ENCODE results near the gene AMMECR1.

The AMMECR1 gene

DNA sequence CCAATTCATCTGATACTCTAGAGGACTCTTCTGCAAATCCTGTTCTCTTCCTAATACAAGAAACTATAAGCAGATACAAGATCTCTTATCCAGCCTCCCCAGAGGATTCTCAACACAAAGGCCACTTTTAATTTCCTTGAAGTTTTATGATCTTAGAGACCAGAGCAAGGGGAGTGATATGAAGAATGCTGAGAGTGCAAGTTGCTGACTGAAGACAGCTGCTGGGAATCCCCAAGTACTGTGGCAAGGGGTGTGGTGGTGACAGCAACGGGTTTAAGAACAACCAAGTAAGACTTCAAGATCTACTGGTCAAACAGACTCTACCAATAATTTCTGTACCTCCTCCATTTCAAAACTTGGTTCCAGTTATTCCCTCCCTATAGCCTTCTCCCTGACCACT lies 7.0 kb downstream of the AMMECR1 start:
- no peak for DNase-seq

GRCh38 chrX:110310000-110310790 lies 7.7 kb downstream of the AMMECR1 start:
- DNase-seq, result no peak

DNA sequence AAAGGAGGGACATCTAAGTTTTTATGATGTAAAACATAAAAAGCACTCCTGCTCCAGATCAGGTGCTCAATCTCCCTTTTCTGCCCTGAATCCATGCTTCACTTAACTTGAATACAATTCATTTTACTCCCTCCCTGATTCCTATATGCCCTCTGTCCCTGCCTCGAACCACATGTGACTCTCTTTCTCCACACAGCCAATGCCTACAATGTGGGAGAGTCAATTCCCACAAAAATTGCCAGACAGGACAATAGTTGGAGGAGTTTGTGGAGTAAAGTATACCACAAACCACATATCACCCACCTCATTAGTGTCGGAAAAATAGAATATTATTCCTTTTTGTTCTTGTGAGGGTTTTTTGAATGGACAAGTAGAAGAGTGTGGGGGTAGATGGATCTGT lies 9.7 kb downstream of the AMMECR1 start:
- DNase-seq, result no peak

GRCh38 chrX:110304884-110305283 lies 13.0 kb downstream of the AMMECR1 start:
- no peak for DNase-seq

DNA sequence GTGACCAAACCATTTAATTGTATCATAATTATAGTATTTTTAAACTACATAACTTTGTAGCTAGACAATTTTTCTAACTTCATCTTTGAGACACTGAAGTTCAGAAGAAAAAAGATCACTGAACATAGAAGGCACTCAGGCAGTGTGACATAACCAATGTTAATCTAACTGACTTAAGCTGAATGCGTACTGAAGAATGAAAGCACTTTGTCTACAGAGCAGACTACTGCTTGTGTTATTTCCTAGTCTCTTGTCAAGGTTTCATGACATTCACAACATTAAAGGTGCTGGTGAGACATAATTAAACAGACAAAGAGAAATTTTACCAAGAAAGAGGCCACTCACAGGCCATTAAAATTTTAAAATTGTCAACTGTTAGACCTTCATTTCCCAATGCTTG lies 13.5 kb downstream of the AMMECR1 start:
- no peak for DNase-seq

DNA sequence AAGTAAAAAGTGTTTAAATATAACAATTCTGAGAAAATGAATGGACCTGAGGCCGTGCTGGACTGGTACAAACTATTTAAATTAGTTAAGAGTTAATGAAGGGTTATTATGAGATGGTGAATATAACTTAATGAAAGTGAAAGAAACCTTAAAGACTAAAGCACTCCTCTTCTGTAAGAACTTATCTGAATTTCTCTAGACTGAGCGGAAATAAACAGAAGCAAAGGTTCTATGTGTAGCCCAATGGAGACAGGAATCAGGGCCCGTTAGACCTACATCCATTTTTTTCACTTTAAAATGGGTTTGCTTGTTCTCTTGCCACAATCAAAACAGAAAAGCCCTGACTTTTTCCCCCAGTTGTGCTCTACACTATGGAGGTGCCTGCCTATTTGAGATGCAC lies 14.9 kb downstream of the AMMECR1 start:
- no peak for DNase-seq

GRCh38 chrX:110301194-110301593 lies 16.7 kb downstream of the AMMECR1 start:
- DNase-seq, result no peak

DNA sequence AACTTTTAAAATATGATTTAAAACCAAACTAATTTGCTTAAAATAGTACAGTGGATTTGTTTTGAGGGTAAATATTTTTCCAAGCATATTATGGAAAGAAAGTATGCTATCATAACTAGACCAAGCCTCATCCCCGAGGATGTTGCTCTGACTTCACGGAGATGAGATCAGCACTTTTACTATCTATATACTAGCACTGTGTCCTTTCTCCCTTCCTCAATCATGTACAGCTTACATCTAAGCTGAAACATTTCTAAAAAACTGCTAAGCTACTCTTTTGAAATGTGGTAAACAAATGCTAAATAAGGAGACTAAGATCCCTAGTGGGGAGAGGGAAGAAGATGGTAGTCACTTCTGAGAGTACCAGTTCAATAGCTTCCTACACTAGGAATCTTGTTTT lies 23.8 kb downstream of the AMMECR1 start:
- DNase-seq, result no peak

DNA sequence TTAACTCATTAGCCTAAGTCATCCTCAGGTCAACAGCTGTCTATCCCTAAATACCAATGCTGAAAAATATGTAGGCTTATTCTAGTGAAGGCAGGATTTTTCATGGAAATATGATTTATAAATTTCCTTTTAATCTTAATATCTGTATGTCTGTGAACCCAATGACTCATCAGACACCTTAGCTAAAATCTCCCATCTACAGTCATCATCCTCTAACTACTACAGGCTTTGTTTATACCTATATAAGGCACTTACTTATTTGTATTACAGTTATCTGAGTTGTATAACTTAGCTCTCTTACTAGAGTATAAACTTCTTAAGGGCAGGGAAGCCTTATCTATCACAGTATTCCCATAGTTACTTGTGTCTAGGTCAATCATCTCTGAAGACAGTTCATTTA lies 24.2 kb downstream of the AMMECR1 start:
- DNase-seq, result no peak

DNA sequence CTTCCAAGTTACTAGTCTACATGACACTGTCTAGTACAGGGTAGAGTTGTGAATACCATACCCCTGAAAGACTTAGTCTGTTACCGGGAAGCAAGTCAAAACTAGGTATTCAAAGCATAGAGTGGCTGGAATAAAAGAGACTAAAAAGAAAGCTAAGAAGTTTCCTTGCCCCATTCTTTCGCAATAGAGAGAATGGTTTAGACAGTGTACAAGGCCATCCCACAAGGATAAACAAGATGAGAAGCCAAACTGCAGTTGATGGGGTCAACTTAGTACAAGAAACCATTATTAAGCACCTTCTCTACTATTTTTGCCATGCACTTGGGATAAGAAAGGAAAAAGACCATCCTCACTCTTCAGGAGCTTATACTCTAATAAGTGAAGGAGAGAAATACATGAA lies 30.3 kb downstream of the AMMECR1 start:
- no peak for DNase-seq

- no peak for DNase-seq
These were observed 31.8 kb downstream of the AMMECR1 start for GRCh38 chrX:110286106-110286505.

DNA sequence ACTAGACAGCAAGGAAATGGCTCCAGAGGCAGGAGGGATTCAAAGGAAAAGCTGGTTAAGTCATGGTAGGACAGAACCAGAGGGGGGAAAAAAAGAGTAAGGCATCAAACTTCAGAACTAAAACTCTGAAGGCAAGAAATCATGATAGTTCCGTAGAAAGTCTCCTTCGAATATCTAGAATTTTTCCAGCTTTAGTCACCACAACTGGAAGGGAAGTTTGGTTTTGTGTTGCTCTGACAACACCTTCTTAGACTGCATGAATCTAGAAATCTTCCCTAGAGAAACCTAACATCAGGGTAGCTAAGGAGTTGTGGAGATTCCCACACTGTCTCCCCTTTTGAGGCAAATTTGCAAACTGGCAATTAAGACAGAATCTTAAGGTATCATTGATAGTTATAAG lies 33.7 kb downstream of the AMMECR1 start:
- no peak for DNase-seq

- DNase-seq, result no peak
These were observed 35.0 kb downstream of the AMMECR1 start for GRCh38 chrX:110282922-110283321.

- no peak for DNase-seq
These were observed 36.5 kb downstream of the AMMECR1 start for GRCh38 chrX:110281377-110281776.

- no peak for DNase-seq
These were observed 36.9 kb downstream of the AMMECR1 start for GRCh38 chrX:110280954-110281353.

DNA sequence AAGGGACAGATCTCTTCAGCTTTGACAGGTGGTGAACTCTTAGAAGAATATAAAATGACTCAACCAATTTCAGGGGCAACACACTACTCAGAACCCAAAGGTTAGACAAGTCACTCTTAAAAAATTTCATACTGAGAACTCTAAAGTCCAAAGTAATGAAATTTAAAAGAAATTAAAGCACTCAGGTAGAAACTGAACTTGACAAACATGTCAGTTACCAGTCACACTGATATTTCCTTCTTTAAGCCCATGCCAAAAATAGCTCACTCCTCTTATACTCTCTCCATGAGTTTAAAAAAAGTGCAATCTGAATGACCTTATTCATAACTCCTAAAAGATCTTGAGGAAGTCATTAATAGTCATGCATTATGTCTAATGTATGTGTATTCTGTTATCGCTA lies 40.3 kb downstream of the AMMECR1 start:
- no peak for DNase-seq

- DNase-seq, result no peak
These were observed 41.1 kb downstream of the AMMECR1 start for GRCh38 chrX:110276778-110277177.

GRCh38 chrX:110268886-110269285 lies 49.0 kb downstream of the AMMECR1 start:
- no peak for DNase-seq

DNA sequence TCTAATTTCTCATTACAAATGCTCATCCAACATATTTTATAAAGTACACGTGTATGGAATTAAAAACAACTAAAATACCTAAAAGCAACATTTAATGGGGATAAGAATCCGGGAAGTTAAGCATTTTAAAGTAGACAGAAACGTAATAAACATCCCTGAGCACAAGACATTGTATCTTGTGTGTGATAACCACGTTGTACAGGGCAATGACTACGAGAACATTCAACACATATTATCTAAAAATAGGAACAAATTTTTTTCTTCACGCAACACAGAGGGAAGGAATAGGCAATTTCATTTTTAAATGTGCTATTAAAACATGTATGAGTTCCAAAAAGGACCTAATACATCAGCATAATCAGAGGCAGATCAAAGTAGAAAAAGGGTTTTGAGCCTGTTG lies 49.5 kb downstream of the AMMECR1 start:
- no peak for DNase-seq

GRCh38 chrX:110267874-110268273 lies 50.0 kb downstream of the AMMECR1 start:
- DNase-seq, result no peak

DNA sequence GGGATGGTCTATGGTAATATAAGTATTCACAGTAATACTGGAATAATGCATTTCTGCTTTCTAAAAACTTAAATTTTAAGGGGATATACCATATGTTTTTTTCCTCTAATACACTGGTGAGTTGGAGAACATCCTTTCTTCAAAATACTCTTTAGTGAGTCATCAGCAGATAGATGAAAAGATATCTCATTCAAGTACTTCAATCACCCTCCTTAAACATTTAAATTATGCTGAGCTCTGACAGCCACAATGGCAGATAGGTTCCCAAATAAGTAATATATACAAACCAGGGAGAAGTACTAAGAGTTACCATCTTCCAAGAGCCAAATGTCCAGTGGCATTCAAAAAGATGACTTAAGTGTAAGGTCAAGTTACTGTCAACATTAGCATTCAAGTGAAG lies 52.2 kb downstream of the AMMECR1 start:
- DNase-seq, result no peak

GRCh38 chrX:110259117-110259516 lies 58.8 kb downstream of the AMMECR1 start:
- DNase-seq, result no peak

GRCh38 chrX:110258552-110258951 lies 59.3 kb downstream of the AMMECR1 start:
- DNase-seq, result no peak

GRCh38 chrX:110257889-110258288 lies 60.0 kb downstream of the AMMECR1 start:
- no peak for DNase-seq

- DNase-seq, result no peak
These were observed 65.2 kb downstream of the AMMECR1 start for GRCh38 chrX:110252711-110253110.

Measured in NCI-H1436 treated with DMSO at 0.1 percent for 48 hours (cell line).